HG03103 (cell line): ENCODE results near the gene HIBCH.
A peak's percentile ranks its signal among the peaks of the same experiment; 100 is the strongest.
"Not testable (repeated sequence)": the region's sequence is repeated elsewhere in the genome, so short reads cannot be mapped to it uniquely, and the experiment has no call there.

ENCODE experiments used
- ATAC-seq: cut with Tn5 transposase; IDR thresholded peaks from one replicate; pipeline ENCODE4 v1.9.1; 2021; ENCODE audit warnings: low read depth; ENCODE audit not compliant: unreplicated experiment

The HIBCH gene

DNA sequence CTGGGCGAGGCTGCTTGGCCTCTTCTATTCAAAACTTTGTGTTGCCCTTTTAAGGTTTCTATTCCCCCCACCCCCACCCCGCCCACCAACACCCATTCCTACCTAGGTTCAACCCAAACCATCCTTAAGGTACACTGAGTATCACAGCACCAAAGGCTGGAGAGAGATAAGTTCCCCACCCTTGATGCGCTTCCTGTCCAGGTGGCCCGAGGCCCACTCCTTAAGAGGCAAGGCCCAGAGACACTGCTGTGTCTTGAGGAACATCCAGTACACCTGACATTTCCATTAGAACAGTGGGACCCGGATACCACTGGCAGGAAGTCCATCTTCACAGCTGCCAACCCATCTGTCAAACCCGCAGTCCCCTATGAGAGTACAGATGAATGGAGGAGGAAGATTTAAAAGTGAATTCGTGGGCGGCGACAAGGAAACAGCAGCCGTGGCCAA is 23.5 kb upstream of the HIBCH start:
- ATAC-seq = no peak

GRCh38 chr2:190342611-190343010 is 23.0 kb upstream of the HIBCH start:
- no peak for ATAC-seq

DNA sequence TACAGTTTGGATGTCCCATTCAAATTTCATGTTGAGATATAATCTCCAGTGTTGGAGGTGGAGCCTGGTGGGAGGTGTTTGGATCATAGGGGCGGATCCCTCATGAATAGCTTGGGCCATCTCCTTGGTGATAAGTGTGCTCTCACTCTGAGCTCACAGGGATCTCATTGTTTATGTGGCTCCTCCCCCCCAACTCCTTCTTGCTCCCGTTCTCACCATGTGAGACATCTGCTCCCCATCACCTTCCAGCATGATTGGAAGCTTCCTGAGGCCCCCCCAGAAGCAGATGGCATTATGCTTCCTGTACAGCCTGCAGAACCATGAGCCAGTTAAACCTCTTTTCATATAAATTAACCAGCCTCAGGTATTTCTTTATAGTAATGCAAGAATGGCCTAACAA is 20.7 kb upstream of the HIBCH start:
- ATAC-seq = no peak

DNA sequence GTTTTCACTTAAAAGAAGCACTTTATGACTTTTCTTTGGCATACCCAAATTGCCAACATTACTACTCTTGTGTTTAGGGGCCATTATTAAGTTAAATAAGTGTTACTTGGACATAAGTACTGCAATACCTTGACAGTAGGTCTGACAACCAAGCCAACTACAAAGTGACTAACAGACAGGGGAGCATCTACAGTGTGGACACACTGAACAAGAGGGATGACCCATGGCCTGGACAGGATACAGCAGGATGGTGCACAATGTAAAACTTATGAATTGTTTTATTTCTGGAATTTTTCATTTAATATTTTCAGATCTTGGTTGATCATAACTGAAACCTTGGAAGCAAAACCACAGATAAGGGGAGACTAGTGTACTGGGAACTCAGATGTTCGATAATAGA is 19.8 kb upstream of the HIBCH start:
- ATAC-seq = no peak

- no peak for ATAC-seq
Observed at GRCh38 chr2:190338453-190338852, 18.8 kb upstream of the HIBCH start.

GRCh38 chr2:190336420-190336819 is 16.8 kb upstream of the HIBCH start:
- no peak for ATAC-seq

DNA sequence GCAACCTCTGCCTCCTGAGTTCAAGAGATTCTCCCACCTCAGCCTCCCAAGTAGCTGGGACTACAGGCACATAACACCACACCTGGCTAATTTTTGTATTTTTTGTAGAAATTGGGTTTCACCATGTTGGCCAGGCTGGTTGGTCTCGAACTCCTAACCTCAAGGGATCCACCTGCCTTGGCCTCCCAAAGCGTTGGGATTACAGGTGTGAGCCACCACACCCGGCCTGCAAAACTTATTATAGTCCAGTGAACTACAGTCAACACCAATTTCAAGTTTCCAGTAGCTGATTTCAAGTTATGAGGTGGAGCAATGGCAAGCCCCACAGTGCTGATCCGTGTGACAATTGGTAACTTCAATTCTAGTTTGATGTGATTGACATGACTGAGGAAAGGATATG is 16.0 kb upstream of the HIBCH start:
- not testable (repeated sequence) for ATAC-seq

GRCh38 chr2:190335225-190335559 is 15.6 kb upstream of the HIBCH start:
- ATAC-seq = no peak

DNA sequence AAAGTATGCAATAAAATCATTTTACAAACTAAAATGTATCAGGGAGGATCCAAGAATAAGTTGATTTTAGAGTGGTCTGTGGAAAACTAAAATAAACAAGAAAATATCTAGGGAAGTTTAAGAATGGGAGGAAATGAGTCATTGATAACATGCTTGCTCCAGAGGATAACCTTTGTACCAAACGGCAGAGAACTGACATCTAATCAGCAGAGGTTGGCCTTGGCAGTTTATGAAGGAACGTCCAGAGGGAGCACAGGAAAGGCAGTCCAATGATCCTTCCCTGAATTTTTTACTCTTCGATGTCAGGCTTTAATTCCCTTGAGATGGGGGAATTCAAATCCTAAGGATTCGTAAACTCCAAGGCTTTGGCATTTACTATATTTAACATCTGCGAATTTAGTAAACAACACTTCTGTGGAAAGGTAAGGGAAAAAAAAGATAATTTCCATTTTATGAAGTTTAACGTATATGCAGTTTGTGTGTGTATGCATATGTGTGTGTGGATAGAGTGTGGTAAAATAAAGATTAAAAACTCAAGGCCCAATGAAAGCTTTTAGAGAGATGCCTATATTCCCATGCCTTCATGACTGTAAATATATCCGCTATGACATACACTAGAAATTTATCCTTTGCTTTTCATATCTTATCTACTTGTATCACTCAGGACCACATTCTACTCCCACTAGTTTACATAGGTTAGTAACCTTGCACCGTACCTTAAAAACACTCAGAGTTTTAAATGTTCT is 15.0 kb upstream of the HIBCH start:
- ATAC-seq = no peak

GRCh38 chr2:190333928-190334327 is 14.3 kb upstream of the HIBCH start:
- ATAC-seq = no peak

- no peak for ATAC-seq
Observed at GRCh38 chr2:190333395-190333794, 13.8 kb upstream of the HIBCH start.

DNA sequence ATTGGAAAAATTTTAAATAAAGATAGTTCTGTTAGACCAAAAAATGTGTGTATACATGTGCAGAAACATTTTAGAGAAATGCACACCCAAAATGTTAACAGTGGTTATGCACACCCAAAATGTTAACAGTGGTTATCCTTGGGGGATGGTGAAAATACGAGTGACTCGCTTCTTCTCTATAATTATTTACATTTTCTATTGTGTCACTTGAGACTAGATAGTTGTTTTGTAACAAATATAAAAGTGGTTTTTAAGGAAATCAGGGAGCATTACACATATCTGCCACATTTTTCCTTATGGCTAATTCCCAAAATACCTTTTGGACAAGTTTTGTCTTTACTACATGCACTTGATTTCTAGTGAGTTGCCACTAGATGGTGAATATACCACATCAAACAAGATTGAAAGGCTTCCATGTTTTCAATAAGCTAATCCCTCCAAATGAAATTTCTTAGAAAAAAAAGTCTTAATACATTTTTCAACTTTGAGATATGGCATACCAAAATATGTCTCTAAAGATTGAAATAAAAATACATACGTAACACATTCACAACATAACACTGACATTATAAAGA is 9.0 kb upstream of the HIBCH start:
- no peak for ATAC-seq

- ATAC-seq = no peak
Observed at GRCh38 chr2:190327867-190328572, 8.4 kb upstream of the HIBCH start.

DNA sequence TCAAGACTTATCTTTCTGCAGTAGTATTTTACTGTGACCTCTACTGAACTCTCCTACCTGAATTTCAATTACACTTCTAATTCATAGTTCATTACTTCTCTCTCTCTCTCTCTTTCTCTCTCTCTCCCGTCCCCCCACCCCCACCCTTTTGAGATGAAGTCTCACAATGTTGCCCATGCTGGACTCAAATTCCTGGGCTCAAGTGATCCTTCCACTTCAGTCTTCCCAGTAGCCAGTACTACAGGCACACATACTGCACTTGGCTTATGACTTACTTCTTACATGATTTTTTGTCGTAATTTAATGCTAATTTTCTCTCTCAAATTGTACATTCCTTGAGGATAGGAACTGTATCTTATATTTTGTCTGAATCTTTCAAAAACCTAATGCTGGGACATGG is 6.0 kb upstream of the HIBCH start:
- ATAC-seq = no peak

- no peak for ATAC-seq
Observed at GRCh38 chr2:190323406-190323805, 3.8 kb upstream of the HIBCH start.

GRCh38 chr2:190320696-190321095 is 1.1 kb upstream of the HIBCH start:
- ATAC-seq = no peak

GRCh38 chr2:190318931-190319554 is 583 bp downstream of the HIBCH start:
- peak; percentile 30 for ATAC-seq

GRCh38 chr2:190318514-190318913 is 1.1 kb downstream of the HIBCH start:
- no peak for ATAC-seq

- ATAC-seq = no peak
Observed at GRCh38 chr2:190315273-190315672, 4.4 kb downstream of the HIBCH start.

- no peak for ATAC-seq
Observed at GRCh38 chr2:190313880-190314279, 5.7 kb downstream of the HIBCH start.

DNA sequence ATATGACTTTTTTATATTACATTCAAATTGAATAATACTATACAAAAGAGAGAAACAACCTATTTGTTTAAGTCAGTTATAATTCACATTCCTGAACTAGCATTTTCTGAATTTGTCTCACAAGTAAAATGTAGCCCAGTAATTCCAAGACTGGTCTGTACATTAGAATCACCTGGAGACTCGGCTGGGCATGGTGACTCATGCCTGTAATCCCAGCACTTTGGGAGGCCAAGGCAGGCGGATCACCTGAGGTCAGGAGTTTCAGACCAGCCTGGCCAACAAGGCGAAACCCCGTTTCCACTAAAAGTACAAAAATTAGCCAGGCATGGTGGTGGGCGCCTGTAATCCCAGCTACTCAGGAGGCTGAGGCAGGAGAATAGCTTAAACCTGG is 7.0 kb downstream of the HIBCH start:
- ATAC-seq = not testable (repeated sequence)
